ENCODE data around the gene YRDC. TPM values are rescaled to one million over a fixed set of nuclear protein-coding genes. Genes with fewer than 3 reads are reported as not detected.

YRDC gene
- total RNA-seq, 4 donors from 2014 or later = 19.9 to 26.0 (median 21.1) TPM

DNA sequence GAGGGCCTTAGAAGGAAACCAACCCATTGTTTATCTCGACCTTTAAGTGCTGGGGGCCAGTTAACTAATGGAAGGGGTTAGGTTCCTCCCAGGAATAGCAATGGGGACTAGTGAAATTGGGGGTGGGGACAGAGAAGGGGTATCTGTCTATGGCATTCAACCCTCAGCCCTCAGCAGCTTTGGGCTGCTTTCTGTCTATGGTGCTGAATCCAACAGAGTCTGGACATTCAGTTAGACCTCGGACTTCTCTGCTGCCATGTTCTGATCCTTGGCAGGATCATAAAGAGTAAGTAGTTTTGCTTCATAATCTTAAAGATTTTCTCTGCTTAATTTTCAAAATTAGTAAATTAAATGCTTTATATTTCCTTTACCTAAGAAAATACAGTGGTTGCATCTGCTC, 40.5 kb downstream of the YRDC start:
- TF ChIP-seq, protein P1, sequence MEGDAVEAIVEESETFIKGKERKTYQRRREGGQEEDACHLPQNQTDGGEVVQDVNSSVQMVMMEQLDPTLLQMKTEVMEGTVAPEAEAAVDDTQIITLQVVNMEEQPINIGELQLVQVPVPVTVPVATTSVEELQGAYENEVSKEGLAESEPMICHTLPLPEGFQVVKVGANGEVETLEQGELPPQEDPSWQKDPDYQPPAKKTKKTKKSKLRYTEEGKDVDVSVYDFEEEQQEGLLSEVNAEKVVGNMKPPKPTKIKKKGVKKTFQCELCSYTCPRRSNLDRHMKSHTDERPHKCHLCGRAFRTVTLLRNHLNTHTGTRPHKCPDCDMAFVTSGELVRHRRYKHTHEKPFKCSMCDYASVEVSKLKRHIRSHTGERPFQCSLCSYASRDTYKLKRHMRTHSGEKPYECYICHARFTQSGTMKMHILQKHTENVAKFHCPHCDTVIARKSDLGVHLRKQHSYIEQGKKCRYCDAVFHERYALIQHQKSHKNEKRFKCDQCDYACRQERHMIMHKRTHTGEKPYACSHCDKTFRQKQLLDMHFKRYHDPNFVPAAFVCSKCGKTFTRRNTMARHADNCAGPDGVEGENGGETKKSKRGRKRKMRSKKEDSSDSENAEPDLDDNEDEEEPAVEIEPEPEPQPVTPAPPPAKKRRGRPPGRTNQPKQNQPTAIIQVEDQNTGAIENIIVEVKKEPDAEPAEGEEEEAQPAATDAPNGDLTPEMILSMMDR (IDR thresholded peaks at IDR 0.05) = no peak
- TF ChIP-seq POLR2A (IDR thresholded peaks at IDR 0.05) = no peak
- Histone ChIP-seq H3K9me3 (no peaks in the 10 kb centered on the region), H3K27ac (no peak overlapping the region), H3K4me3 (no peak overlapping the region), H3K27me3 (peaks cover 0 to 84% (median 17%) of the 10 kb centered on the region in 4 donors), H3K4me1 (peaks cover 0 to 8% (median 3%) of the 10 kb centered on the region in 3 donors), H3K36me3 (no peaks in the 10 kb centered on the region)
- no peak for DNase-seq
- 0 to 27% methylated on average over 2 of the region's 2 CpGs for WGBS, 2 donors
- intact Hi-C loops (cut with DNase I) = no loop called here

DNA sequence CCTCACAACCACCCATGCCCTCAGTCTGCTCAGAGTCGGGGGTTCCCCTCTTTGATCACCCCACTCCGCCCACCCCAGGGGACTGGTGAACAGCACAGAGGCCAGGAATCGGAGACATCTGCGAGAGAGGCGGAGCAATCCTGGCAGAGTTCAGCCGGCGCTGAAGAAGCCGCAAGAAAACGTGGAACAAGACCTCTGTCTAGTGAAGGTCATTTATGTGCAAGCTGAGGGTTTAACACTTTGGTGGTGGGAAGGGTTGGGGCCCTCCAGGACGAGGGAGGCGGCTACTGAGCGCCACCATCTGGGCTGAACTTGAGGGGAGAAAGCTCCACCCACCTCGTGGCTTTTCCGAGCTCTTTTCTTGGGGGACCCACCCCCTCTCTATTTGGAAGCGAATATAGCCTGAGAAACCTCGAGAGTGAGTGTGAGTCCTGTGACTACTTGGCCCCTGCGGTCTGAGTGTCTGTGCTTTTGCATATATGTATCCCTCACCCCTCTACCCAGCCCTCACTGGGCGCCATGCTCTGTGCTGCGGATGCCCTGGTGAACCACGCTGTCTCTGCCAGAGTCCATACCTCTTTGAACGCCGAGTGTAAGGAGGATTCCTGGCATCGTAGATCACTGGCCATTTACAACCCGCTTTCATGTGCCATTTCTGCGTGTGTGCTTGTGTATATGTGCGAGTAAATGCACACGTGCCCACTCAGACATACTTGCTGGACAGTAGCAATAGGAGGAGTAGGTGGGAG, 41.9 kb downstream of the YRDC start:
- Histone ChIP-seq H3K4me3 (peak overlapping the region in 1 of 4 donors; percentile 12), H3K36me3 (no peaks in the 10 kb centered on the region), H3K27me3 (peaks cover 0 to 94% (median 22%) of the 10 kb centered on the region in 4 donors), H3K9me3 (no peaks in the 10 kb centered on the region), H3K4me1 (peaks cover 0 to 8% (median 3%) of the 10 kb centered on the region in 3 donors), H3K27ac (no peak overlapping the region)
- intact Hi-C loops (cut with DNase I) = no loop called here
- 8 to 12% methylated on average over 19 to 22 of the region's 27 CpGs for WGBS, 2 donors
- no peak for DNase-seq
- TF ChIP-seq, protein P1 (IDR thresholded peaks at IDR 0.05) = no peak
- no peak for TF ChIP-seq POLR2A (IDR thresholded peaks at IDR 0.05)

DNA sequence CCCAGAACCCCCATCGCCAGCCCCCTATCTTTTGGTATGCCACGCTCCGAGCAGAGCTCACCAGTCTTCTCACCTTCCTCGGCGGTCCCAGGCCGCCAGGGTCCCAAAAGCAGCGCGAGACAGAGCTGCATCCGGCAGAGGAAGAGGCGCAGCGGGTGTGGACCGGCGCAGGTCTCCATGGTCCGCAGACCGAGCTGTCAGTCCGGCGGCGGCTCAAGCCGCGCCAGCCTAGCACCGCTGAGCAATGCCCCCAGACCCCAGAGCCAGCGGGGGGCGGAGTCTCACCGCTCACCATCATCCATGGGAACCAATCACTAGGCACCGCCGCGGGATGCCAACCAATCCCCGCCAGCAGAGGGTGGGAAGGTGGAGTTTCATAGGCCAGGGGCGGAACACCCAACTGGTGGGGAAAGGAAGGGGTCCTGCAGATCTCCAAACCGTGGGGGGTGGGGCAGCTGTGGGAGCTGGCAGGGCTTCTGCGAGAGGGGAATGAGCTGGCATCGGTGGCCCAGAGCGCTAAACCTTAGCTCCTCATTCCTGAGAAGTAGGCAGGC, 43.0 kb downstream of the YRDC start, which contains the start of gene EPHA10:
Gene EPHA10, minus strand, starts transcription at position 233 of the 554 bp plus-strand sequence. Its CDS starts 54 bp downstream, at position 179.
- Histone ChIP-seq H3K4me3 (peak within 1 kb of the TSS in 1 of 4 donors; percentile 12), H3K9me3 (no peaks in the 10 kb centered on the region), H3K36me3 (no peaks in the 10 kb centered on the region), H3K27ac (no peak within 1 kb of the TSS), H3K27me3 (peaks cover 0 to 99% (median 22%) of the 10 kb centered on the region in 4 donors), H3K4me1 (peaks cover 0 to 8% (median 3%) of the 10 kb centered on the region in 3 donors)
- no peak for DNase-seq
- intact Hi-C loops (cut with DNase I) = no loop called here
- WGBS, 2 donors = 8 to 9% methylated on average over 3 to 17 of the region's 33 CpGs
- TF ChIP-seq, protein P1 (IDR thresholded peaks at IDR 0.05) = no peak
- no peak for TF ChIP-seq POLR2A (IDR thresholded peaks at IDR 0.05)

DNA sequence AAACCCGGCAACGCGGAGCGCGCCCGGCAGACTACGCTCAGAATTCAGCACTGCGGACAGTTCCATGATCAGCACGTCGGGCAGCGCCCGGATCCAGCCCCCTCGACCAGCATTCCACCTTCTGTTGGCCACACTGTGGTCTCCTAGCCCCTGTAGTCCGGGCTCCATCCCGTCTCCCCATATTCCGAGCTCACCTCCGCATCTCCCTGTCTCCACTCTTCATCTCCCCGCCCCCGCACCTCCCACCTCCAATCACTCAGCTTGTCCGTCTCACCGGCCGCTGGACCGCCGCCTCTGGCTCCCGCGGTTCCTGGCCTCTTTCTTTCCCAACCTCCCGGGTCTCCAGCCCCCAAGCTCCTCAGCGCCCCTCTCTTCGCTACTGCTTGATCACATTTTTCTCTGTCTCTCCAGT, 43.6 kb downstream of the YRDC start:
- WGBS, 2 donors = 12 to 15% methylated on average over 28 to 29 of the region's 29 CpGs
- DNase-seq = no peak
- intact Hi-C loops (cut with DNase I) = no loop called here
- no peaks in the 10 kb centered on the region for H3K36me3 ChIP-seq
- TF ChIP-seq POLR2A (IDR thresholded peaks at IDR 0.05) = no peak
- TF ChIP-seq, protein P1 (IDR thresholded peaks at IDR 0.05) = no peak
- H3K4me1 ChIP-seq = peaks cover 0 to 8% (median 3%) of the 10 kb centered on the region in 3 donors
- H3K27me3 ChIP-seq = peaks cover 0 to 99% (median 22%) of the 10 kb centered on the region in 4 donors
- no peaks in the 10 kb centered on the region for H3K9me3 ChIP-seq
- no peak overlapping the region for H3K27ac ChIP-seq
- H3K4me3 ChIP-seq = no peak overlapping the region

DNA sequence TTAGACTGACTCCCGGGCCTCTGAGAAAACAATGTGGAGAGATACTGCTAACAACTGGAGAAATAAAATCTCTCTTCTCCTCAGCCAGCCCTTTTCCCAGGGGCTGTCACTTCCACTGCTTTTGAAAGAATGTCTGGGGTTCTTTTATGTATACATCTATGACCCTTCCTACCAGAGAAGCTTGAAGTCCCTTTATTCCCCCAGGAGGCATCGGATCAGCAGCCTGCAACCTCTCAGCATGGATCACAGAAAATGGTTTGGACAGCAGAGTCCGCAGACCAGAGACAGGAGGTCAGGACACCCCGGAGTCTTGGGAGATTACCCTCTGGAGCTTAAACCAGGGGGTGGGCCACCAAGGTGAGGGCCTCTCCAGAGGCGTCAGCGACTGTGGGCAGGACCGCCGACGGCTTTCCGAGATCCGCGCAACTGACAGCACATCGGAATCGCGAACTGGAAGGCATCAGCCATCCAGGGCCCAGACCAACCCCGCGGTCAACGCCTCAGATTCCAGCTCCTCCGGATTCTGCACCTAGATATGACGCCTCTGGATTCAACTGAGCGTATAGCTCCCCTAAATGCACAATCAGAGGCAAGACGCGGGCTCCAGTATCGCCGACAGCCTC, 44.1 kb downstream of the YRDC start:
- Histone ChIP-seq H3K9me3 (no peaks in the 10 kb centered on the region), H3K36me3 (no peaks in the 10 kb centered on the region), H3K27ac (no peak overlapping the region), H3K4me3 (no peak overlapping the region), H3K4me1 (peaks cover 0 to 8% (median 3%) of the 10 kb centered on the region in 3 donors), H3K27me3 (peaks cover 0 to 99% (median 22%) of the 10 kb centered on the region in 4 donors)
- intact Hi-C loops (cut with DNase I) = no loop called here
- TF ChIP-seq, protein P1 (IDR thresholded peaks at IDR 0.05) = no peak
- no peak for TF ChIP-seq POLR2A (IDR thresholded peaks at IDR 0.05)
- 14 to 31% methylated on average over 9 to 20 of the region's 25 CpGs for WGBS, 2 donors
- no peak for DNase-seq

All from esophagus squamous epithelium (tissue), 5 donors.